ENCODE measurements around the gene CDKN2D. TPM values are rescaled to one million over a fixed set of nuclear protein-coding genes. Genes with fewer than 3 reads are reported as not detected.

Gene CDKN2D
- total RNA-seq, 1 experiment from 2014 or later, result 3.3 TPM

DNA sequence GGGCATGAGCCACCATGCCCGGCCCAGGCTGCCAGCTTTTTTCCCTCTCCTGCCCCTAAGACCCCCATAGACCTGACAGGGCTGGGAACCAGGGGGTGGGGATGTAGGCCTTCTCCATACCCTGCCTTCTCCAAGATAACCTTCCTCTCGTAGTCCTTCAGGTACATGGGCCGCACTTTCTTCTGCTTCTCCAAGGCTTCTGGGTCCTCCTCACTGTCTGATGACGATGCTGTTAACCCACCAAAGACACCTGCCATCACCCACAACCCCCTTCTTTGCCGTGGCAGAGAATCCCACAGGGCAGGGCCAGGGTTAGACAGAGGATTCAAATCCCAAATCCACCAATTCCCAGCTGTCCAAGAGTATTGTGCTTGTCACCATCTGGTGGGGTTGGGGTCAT lies 6.2 kb downstream of the CDKN2D start:
- no peak for DNase-seq (ENCODE audit: low spot score)
- Mint-ChIP-seq H3K36me3 (peaks cover 33% of the 10 kb centered on the region), H3K9me3 (no peaks in the 10 kb centered on the region), H3K27ac (no peak overlapping the region), H3K4me1 (peaks cover 22% of the 10 kb centered on the region), H3K27me3 (ENCODE audit: low read depth) (peaks cover 11% of the 10 kb centered on the region), H3K4me3 (no peak overlapping the region)
- TF ChIP-seq, protein P1, sequence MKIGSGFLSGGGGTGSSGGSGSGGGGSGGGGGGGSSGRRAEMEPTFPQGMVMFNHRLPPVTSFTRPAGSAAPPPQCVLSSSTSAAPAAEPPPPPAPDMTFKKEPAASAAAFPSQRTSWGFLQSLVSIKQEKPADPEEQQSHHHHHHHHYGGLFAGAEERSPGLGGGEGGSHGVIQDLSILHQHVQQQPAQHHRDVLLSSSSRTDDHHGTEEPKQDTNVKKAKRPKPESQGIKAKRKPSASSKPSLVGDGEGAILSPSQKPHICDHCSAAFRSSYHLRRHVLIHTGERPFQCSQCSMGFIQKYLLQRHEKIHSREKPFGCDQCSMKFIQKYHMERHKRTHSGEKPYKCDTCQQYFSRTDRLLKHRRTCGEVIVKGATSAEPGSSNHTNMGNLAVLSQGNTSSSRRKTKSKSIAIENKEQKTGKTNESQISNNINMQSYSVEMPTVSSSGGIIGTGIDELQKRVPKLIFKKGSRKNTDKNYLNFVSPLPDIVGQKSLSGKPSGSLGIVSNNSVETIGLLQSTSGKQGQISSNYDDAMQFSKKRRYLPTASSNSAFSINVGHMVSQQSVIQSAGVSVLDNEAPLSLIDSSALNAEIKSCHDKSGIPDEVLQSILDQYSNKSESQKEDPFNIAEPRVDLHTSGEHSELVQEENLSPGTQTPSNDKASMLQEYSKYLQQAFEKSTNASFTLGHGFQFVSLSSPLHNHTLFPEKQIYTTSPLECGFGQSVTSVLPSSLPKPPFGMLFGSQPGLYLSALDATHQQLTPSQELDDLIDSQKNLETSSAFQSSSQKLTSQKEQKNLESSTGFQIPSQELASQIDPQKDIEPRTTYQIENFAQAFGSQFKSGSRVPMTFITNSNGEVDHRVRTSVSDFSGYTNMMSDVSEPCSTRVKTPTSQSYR (CRISPR knock-in tag; IDR thresholded peaks at IDR 0.05), result no peak
- TF ChIP-seq, protein P2, sequence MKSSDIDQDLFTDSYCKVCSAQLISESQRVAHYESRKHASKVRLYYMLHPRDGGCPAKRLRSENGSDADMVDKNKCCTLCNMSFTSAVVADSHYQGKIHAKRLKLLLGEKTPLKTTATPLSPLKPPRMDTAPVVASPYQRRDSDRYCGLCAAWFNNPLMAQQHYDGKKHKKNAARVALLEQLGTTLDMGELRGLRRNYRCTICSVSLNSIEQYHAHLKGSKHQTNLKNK (CRISPR knock-in tag; IDR thresholded peaks at IDR 0.05), result no peak
- TF ChIP-seq, protein P3, sequence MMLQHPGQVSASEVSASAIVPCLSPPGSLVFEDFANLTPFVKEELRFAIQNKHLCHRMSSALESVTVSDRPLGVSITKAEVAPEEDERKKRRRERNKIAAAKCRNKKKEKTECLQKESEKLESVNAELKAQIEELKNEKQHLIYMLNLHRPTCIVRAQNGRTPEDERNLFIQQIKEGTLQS (CRISPR knock-in tag; conservative IDR thresholded peaks at IDR 0.05), result no peak
- TF ChIP-seq, protein P4, sequence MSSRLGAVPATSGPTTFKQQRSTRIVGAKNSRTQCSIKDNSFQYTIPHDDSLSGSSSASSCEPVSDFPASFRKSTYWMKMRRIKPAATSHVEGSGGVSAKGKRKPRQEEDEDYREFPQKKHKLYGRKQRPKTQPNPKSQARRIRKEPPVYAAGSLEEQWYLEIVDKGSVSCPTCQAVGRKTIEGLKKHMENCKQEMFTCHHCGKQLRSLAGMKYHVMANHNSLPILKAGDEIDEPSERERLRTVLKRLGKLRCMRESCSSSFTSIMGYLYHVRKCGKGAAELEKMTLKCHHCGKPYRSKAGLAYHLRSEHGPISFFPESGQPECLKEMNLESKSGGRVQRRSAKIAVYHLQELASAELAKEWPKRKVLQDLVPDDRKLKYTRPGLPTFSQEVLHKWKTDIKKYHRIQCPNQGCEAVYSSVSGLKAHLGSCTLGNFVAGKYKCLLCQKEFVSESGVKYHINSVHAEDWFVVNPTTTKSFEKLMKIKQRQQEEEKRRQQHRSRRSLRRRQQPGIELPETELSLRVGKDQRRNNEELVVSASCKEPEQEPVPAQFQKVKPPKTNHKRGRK (CRISPR knock-in tag; IDR thresholded peaks at IDR 0.05; ENCODE audit: borderline replicate concordance), result no peak
- TF ChIP-seq, protein P5, sequence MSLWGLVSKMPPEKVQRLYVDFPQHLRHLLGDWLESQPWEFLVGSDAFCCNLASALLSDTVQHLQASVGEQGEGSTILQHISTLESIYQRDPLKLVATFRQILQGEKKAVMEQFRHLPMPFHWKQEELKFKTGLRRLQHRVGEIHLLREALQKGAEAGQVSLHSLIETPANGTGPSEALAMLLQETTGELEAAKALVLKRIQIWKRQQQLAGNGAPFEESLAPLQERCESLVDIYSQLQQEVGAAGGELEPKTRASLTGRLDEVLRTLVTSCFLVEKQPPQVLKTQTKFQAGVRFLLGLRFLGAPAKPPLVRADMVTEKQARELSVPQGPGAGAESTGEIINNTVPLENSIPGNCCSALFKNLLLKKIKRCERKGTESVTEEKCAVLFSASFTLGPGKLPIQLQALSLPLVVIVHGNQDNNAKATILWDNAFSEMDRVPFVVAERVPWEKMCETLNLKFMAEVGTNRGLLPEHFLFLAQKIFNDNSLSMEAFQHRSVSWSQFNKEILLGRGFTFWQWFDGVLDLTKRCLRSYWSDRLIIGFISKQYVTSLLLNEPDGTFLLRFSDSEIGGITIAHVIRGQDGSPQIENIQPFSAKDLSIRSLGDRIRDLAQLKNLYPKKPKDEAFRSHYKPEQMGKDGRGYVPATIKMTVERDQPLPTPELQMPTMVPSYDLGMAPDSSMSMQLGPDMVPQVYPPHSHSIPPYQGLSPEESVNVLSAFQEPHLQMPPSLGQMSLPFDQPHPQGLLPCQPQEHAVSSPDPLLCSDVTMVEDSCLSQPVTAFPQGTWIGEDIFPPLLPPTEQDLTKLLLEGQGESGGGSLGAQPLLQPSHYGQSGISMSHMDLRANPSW (CRISPR knock-in tag; conservative IDR thresholded peaks at IDR 0.05; ENCODE audit: low read depth), result no peak
- no peak for TF ChIP-seq GTF2I (CRISPR knock-in tag; conservative IDR thresholded peaks at IDR 0.05)
- no peak for TF ChIP-seq SMAD4 (CRISPR knock-in tag; IDR thresholded peaks at IDR 0.05)
- TF ChIP-seq, protein P6, sequence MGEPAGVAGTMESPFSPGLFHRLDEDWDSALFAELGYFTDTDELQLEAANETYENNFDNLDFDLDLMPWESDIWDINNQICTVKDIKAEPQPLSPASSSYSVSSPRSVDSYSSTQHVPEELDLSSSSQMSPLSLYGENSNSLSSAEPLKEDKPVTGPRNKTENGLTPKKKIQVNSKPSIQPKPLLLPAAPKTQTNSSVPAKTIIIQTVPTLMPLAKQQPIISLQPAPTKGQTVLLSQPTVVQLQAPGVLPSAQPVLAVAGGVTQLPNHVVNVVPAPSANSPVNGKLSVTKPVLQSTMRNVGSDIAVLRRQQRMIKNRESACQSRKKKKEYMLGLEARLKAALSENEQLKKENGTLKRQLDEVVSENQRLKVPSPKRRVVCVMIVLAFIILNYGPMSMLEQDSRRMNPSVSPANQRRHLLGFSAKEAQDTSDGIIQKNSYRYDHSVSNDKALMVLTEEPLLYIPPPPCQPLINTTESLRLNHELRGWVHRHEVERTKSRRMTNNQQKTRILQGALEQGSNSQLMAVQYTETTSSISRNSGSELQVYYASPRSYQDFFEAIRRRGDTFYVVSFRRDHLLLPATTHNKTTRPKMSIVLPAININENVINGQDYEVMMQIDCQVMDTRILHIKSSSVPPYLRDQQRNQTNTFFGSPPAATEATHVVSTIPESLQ (CRISPR knock-in tag; IDR thresholded peaks at IDR 0.05), result no peak
- TF ChIP-seq NFATC4 (CRISPR knock-in tag; IDR thresholded peaks at IDR 0.05), result no peak
- no peak for TF ChIP-seq ZNF423 (CRISPR knock-in tag; IDR thresholded peaks at IDR 0.05)
- no peak for TF ChIP-seq JUN (CRISPR knock-in tag; IDR thresholded peaks at IDR 0.05)
- TF ChIP-seq ZNF219 (CRISPR knock-in tag; IDR thresholded peaks at IDR 0.05; ENCODE audit: borderline replicate concordance), result no peak
- TF ChIP-seq EMX1 (CRISPR knock-in tag; IDR thresholded peaks at IDR 0.05), result no peak
- no peak for TF ChIP-seq TP53 (CRISPR knock-in tag; IDR thresholded peaks at IDR 0.05)
- ATAC-seq, result no peak
- ChIA-PET POLR2A (no interaction called here), CTCF (interaction anchor here (1.8 kb wide), 1 partner anchor 10 kb away, joined by 5 read pairs; no protein-coding TSS in a partner anchor)

DNA sequence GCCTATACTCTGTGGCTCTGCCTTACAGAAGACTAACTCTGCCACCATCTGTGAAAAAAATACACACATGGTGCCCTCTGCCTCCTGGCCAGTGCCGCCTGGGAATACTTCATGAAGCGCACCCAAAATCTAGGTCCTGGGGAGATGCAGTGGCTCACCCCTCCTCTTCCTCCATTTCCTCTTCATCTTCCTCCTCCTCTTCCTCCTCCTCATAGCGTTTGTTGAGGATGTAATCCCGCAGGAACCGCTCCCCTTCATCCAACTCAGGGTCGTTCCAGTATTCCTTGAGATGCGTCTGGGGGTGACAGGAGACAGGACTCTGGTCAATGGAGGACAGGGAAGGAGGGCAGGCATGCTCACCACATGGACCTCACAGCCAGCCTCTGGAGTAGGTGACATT lies 8.6 kb downstream of the CDKN2D start:
- H3K4me3 Mint-ChIP-seq, result no peak overlapping the region
- ChIA-PET POLR2A (no interaction called here), CTCF (no interaction called here)
- H3K4me1 Mint-ChIP-seq, result peaks cover 8% of the 10 kb centered on the region
- H3K27ac Mint-ChIP-seq, result no peak overlapping the region
- H3K27me3 Mint-ChIP-seq (ENCODE audit: low read depth), result no peaks in the 10 kb centered on the region
- H3K36me3 Mint-ChIP-seq, result peaks cover 39% of the 10 kb centered on the region
- DNase-seq (ENCODE audit: low spot score), result no peak
- no peaks in the 10 kb centered on the region for H3K9me3 Mint-ChIP-seq
- ATAC-seq, result no peak
- TF ChIP-seq, protein P3 (CRISPR knock-in tag; conservative IDR thresholded peaks at IDR 0.05), result no peak
- TF ChIP-seq, protein P7, sequence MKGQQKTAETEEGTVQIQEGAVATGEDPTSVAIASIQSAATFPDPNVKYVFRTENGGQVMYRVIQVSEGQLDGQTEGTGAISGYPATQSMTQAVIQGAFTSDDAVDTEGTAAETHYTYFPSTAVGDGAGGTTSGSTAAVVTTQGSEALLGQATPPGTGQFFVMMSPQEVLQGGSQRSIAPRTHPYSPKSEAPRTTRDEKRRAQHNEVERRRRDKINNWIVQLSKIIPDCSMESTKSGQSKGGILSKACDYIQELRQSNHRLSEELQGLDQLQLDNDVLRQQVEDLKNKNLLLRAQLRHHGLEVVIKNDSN (CRISPR knock-in tag; IDR thresholded peaks at IDR 0.05), result no peak
- TF ChIP-seq, protein P8, sequence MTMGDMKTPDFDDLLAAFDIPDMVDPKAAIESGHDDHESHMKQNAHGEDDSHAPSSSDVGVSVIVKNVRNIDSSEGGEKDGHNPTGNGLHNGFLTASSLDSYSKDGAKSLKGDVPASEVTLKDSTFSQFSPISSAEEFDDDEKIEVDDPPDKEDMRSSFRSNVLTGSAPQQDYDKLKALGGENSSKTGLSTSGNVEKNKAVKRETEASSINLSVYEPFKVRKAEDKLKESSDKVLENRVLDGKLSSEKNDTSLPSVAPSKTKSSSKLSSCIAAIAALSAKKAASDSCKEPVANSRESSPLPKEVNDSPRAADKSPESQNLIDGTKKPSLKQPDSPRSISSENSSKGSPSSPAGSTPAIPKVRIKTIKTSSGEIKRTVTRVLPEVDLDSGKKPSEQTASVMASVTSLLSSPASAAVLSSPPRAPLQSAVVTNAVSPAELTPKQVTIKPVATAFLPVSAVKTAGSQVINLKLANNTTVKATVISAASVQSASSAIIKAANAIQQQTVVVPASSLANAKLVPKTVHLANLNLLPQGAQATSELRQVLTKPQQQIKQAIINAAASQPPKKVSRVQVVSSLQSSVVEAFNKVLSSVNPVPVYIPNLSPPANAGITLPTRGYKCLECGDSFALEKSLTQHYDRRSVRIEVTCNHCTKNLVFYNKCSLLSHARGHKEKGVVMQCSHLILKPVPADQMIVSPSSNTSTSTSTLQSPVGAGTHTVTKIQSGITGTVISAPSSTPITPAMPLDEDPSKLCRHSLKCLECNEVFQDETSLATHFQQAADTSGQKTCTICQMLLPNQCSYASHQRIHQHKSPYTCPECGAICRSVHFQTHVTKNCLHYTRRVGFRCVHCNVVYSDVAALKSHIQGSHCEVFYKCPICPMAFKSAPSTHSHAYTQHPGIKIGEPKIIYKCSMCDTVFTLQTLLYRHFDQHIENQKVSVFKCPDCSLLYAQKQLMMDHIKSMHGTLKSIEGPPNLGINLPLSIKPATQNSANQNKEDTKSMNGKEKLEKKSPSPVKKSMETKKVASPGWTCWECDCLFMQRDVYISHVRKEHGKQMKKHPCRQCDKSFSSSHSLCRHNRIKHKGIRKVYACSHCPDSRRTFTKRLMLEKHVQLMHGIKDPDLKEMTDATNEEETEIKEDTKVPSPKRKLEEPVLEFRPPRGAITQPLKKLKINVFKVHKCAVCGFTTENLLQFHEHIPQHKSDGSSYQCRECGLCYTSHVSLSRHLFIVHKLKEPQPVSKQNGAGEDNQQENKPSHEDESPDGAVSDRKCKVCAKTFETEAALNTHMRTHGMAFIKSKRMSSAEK (CRISPR knock-in tag; IDR thresholded peaks at IDR 0.05; ENCODE audit: borderline replicate concordance), result no peak
- no peak for TF ChIP-seq NFATC4 (CRISPR knock-in tag; IDR thresholded peaks at IDR 0.05)
- no peak for TF ChIP-seq ZNF138 (CRISPR knock-in tag; conservative IDR thresholded peaks at IDR 0.05)
- TF ChIP-seq JUN (CRISPR knock-in tag; IDR thresholded peaks at IDR 0.05), result no peak
- no peak for TF ChIP-seq RELA (CRISPR knock-in tag; IDR thresholded peaks at IDR 0.05; ENCODE audit: borderline replicate concordance)
- no peak for TF ChIP-seq CREM (CRISPR knock-in tag; IDR thresholded peaks at IDR 0.05)

Measured in WTC11 (cell line).